Activated CD4-positive, alpha-beta memory T cell treated with anti-CD3 and anti-CD28 coated beads for 36 hours (primary cell): Measurements from ENCODE around the gene CXorf58. TPM values are rescaled to one million over a fixed set of nuclear protein-coding genes. Genes with fewer than 3 reads are reported as not detected.

Experiments used
- CTCF ChIA-PET: fragments of 350-600 bp; sonication (Branson Sonifier 250); formaldehyde crosslinking; loops from one replicate; lab custom pipeline; 2021; ENCODE audit warnings: antibody characterized with exemption, inconsistent platforms; lab: Charles Lee
- POLR2A ChIA-PET: fragments of 350-600 bp; sonication (Branson Sonifier 250); formaldehyde crosslinking; loops from one replicate; lab custom pipeline; 2021; ENCODE audit warnings: antibody characterized with exemption; lab: Charles Lee
- DNase-seq: peaks from one replicate; pipeline ENCODE4 v3.0.0-alpha.2; 2020
- H3K27ac Mint-ChIP-seq: one replicate; pipeline ENCODE4 v1.8.0; 2021; ENCODE audit warnings: mixed read lengths
- H3K27me3 Mint-ChIP-seq: one replicate; pipeline ENCODE4 v1.8.0; 2021; ENCODE audit warnings: mixed read lengths
- H3K36me3 Mint-ChIP-seq: one replicate; pipeline ENCODE4 v1.8.0; 2021; ENCODE audit warnings: mixed read lengths
- H3K4me1 Mint-ChIP-seq: one replicate; pipeline ENCODE4 v1.8.0; 2021; ENCODE audit warnings: low read depth, mixed read lengths
- H3K4me3 Mint-ChIP-seq: one replicate; pipeline ENCODE4 v1.8.0; 2021; ENCODE audit warnings: mild to moderate bottlenecking, mixed read lengths
- H3K9me3 Mint-ChIP-seq: one replicate; pipeline ENCODE4 v1.8.0; 2021; ENCODE audit warnings: mixed read lengths
- intact Hi-C: fragments of 100-400 bp; cut with micrococcal nuclease; formaldehyde crosslinking; loops from one replicate; pipeline ENCODE4 v1.15.1; 2023
- total RNA-seq, 2 experiments: library from RNA; stranded (reverse); gene quantifications; one replicate each; pipeline ENCODE4 v1.2.3, GENCODE V29; 2021

Gene CXorf58
- total RNA-seq, 2 experiments from 2014 or later, result 0.17 TPM; not detected in 1

- no peak overlapping the region for H3K27ac Mint-ChIP-seq
- CTCF ChIA-PET, result no interaction called here
Measured at GRCh38 chrX:23936180-23936579, 28.4 kb downstream of the CXorf58 start.

DNA sequence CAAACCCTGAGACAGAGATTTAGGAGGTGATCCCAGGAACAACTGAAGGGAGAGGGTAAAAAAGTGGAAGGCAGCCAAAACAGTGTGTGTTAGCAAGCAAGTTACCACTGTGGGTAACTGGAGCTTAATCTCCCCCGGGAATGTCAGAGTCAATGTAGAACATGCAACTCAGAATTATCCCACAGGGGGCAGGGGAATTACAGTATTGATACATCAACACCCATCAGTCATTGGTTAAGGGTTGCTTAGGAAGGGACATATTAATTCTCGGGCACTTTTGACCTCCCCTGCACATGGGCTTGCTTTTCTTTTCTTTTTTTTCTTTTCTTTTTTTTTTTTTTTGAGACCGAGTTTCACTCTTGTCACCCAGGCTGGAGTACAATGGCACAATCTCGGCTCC, 29.3 kb downstream of the CXorf58 start:
- no peaks in the 10 kb centered on the region for H3K36me3 Mint-ChIP-seq
- no peak for DNase-seq
- H3K4me3 Mint-ChIP-seq, result no peak overlapping the region
- intact Hi-C loops, result no loop called here
- peaks cover 5% of the 10 kb centered on the region for H3K4me1 Mint-ChIP-seq
- H3K27me3 Mint-ChIP-seq, result no peaks in the 10 kb centered on the region
- POLR2A ChIA-PET, result no interaction called here
- CTCF ChIA-PET, result no interaction called here
- no peak overlapping the region for H3K27ac Mint-ChIP-seq
- no peaks in the 10 kb centered on the region for H3K9me3 Mint-ChIP-seq

More at GRCh38 chrX:23936180-23936579, 28.4 kb downstream of the CXorf58 start:
- POLR2A ChIA-PET, result no interaction called here
- H3K9me3 Mint-ChIP-seq, result no peaks in the 10 kb centered on the region
- DNase-seq, result no peak
- H3K4me1 Mint-ChIP-seq, result peaks cover 14% of the 10 kb centered on the region
- no peaks in the 10 kb centered on the region for H3K27me3 Mint-ChIP-seq
- H3K36me3 Mint-ChIP-seq, result no peaks in the 10 kb centered on the region
- intact Hi-C loops, result no loop called here
- H3K4me3 Mint-ChIP-seq, result no peak overlapping the region

- no peak for DNase-seq
- intact Hi-C loops, result no loop called here
- Mint-ChIP-seq H3K27ac (no peak overlapping the region), H3K27me3 (no peaks in the 10 kb centered on the region), H3K36me3 (no peaks in the 10 kb centered on the region), H3K9me3 (no peaks in the 10 kb centered on the region), H3K4me3 (no peak overlapping the region), H3K4me1 (no peaks in the 10 kb centered on the region)
- ChIA-PET CTCF (interaction anchor here (1.1 kb wide), 1 partner anchor 10 kb away, joined by 3 read pairs; no protein-coding TSS in a partner anchor), POLR2A (no interaction called here)
Measured at GRCh38 chrX:23938690-23939089, 30.9 kb downstream of the CXorf58 start.

DNA sequence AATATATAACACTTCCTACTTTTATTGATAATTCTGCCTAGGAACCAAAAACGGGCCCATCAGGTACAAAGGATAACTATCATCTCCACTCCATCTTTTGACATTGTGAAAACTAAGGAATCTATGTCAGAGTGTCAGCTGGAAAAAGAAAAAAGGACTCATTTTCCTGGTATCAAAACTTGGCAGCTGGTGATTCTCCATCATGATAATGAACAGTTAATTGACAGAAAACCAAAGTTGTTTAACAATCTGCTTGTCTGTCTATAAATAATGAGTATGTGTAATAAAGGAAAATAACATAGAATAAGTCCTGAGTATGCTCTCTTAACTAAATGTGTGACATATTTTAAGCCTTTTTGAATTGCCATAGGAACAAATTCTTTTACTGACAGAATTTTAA, 31.4 kb downstream of the CXorf58 start:
- no peaks in the 10 kb centered on the region for H3K36me3 Mint-ChIP-seq
- H3K27ac Mint-ChIP-seq, result no peak overlapping the region
- no peak overlapping the region for H3K4me3 Mint-ChIP-seq
- H3K27me3 Mint-ChIP-seq, result no peaks in the 10 kb centered on the region
- intact Hi-C loops, result no loop called here
- ChIA-PET POLR2A (no interaction called here), CTCF (no interaction called here)
- no peaks in the 10 kb centered on the region for H3K4me1 Mint-ChIP-seq
- no peak for DNase-seq
- no peaks in the 10 kb centered on the region for H3K9me3 Mint-ChIP-seq

DNA sequence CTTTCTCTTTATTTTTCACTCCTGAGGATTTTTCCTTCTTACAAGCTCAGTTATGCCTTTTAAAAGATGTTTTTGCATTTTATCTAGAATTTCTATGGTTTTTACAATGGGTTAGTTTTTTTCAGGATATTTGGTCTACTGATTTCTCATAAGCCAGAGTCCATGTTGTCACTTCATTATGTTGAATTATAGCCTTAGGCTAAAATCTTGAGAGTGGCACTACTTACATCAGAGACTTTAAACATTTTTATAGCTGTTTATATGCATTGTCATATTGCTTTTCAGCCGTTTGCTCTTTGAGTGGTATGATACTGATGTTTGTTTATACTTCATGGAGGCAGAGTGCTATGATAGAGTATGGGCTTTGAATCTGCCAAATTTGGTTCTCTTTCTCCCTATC, 36.4 kb downstream of the CXorf58 start:
- Mint-ChIP-seq H3K27me3 (no peaks in the 10 kb centered on the region), H3K27ac (no peak overlapping the region), H3K36me3 (no peaks in the 10 kb centered on the region), H3K4me1 (no peaks in the 10 kb centered on the region), H3K4me3 (no peak overlapping the region), H3K9me3 (no peaks in the 10 kb centered on the region)
- no peak for DNase-seq
- ChIA-PET POLR2A (no interaction called here), CTCF (no interaction called here)
- intact Hi-C loops, result no loop called here

DNA sequence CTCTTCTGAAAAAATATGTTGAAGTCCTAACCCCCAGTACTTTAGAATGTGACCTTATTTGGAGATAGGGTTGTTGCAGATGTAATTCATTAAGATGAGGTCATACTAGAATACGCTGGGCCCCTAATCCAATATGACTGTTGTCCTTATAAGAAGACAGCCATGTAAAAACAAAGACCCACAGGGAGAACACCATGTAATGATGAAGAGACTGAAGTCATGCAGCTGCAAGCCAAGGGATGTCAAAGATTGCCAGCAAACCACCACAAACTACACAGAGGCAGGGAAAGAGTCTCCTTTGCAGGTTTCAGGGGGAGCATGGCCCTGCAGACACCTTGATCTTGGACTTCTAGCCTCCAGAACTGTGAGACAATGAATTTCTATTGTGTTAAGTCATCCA, 37.4 kb downstream of the CXorf58 start:
- Mint-ChIP-seq H3K9me3 (no peaks in the 10 kb centered on the region), H3K27me3 (no peaks in the 10 kb centered on the region), H3K36me3 (no peaks in the 10 kb centered on the region), H3K4me1 (no peaks in the 10 kb centered on the region), H3K27ac (no peak overlapping the region), H3K4me3 (no peak overlapping the region)
- ChIA-PET POLR2A (no interaction called here), CTCF (no interaction called here)
- no peak for DNase-seq
- intact Hi-C loops, result no loop called here

GRCh38 chrX:23952391-23952790, 44.6 kb downstream of the CXorf58 start:
- no peaks in the 10 kb centered on the region for H3K27me3 Mint-ChIP-seq
- no peak overlapping the region for H3K27ac Mint-ChIP-seq
- no peak for DNase-seq
- ChIA-PET POLR2A (interaction anchor here (1.0 kb wide), 2 partner anchors 102 to 171 kb away, joined by 3 to 5 read pairs; no protein-coding TSS in a partner anchor), CTCF (interaction anchor here (0.7 to 1.6 kb wide), 5 partner anchors 33 to 103 kb away, joined by 3 to 4 read pairs (median 3); no protein-coding TSS in a partner anchor)
- H3K4me1 Mint-ChIP-seq, result peaks cover 6% of the 10 kb centered on the region
- no peak overlapping the region for H3K4me3 Mint-ChIP-seq
- intact Hi-C loops, result loop anchor here (2.0 kb wide), 1 partner anchor 40 kb away; no protein-coding TSS in a partner anchor
- H3K9me3 Mint-ChIP-seq, result no peaks in the 10 kb centered on the region
- no peaks in the 10 kb centered on the region for H3K36me3 Mint-ChIP-seq

- intact Hi-C loops, result loop anchor here (1.0 to 2.0 kb wide), 3 partner anchors 40 to 72 kb away; partner anchors contain the start of gene CXorf58
- H3K27me3 Mint-ChIP-seq, result no peaks in the 10 kb centered on the region
- no peaks in the 10 kb centered on the region for H3K36me3 Mint-ChIP-seq
- peak overlapping the region; percentile 73 for H3K4me3 Mint-ChIP-seq
- H3K4me1 Mint-ChIP-seq, result peaks cover 6% of the 10 kb centered on the region
- ChIA-PET POLR2A (interaction anchor here (1.0 kb wide), 2 partner anchors 101 to 172 kb away, joined by 3 to 5 read pairs; no protein-coding TSS in a partner anchor), CTCF (interaction anchor here (0.7 to 1.6 kb wide), 6 partner anchors 32 to 102 kb away, joined by 3 to 4 read pairs (median 3); no protein-coding TSS in a partner anchor)
- peak; percentile 54 for DNase-seq
- no peaks in the 10 kb centered on the region for H3K9me3 Mint-ChIP-seq
- H3K27ac Mint-ChIP-seq, result peak overlapping the region; percentile 92
Measured at GRCh38 chrX:23952984-23953907, 45.4 kb downstream of the CXorf58 start.

GRCh38 chrX:23953908-23954269, 46.1 kb downstream of the CXorf58 start:
- Mint-ChIP-seq H3K27ac (peak overlapping the region; percentile 92), H3K4me1 (peaks cover 8% of the 10 kb centered on the region), H3K27me3 (no peaks in the 10 kb centered on the region), H3K36me3 (no peaks in the 10 kb centered on the region), H3K9me3 (no peaks in the 10 kb centered on the region), H3K4me3 (peak overlapping the region; percentile 73)
- peak; percentile 12 for DNase-seq
- POLR2A ChIA-PET, result no interaction called here
- intact Hi-C loops, result loop anchor here (1.0 to 2.0 kb wide), 3 partner anchors 39 to 71 kb away; partner anchors contain the start of gene CXorf58
- CTCF ChIA-PET, result interaction anchor here (1.0 to 1.6 kb wide), 2 partner anchors 72 to 102 kb away, joined by 3 read pairs; no protein-coding TSS in a partner anchor

GRCh38 chrX:23954396-23954795, 46.6 kb downstream of the CXorf58 start:
- Mint-ChIP-seq H3K27me3 (no peaks in the 10 kb centered on the region), H3K9me3 (no peaks in the 10 kb centered on the region), H3K36me3 (no peaks in the 10 kb centered on the region), H3K4me1 (peaks cover 8% of the 10 kb centered on the region), H3K4me3 (no peak overlapping the region), H3K27ac (no peak overlapping the region)
- DNase-seq, result no peak
- intact Hi-C loops, result no loop called here
- ChIA-PET POLR2A (no interaction called here), CTCF (no interaction called here)

DNA sequence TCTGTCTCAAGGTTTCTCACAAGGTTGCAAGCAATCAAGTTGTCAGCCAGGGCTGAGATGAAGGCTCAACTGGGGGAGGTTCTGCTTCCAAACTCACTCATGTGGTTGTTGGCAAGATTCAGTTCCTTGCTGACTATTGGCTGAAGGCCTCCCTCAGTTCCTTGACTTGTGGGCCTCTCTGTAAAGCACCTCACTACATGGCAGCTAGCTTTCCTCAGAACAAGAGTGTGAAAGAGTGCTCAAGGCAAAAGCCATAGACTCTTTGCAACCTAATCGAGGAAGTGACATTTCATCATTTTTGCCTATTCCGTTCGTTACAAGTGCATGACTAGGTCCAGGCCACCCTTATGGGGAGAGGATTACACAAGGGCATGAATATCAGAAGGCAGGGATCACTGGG, 52.0 kb downstream of the CXorf58 start:
- peak; percentile 12 for DNase-seq
- intact Hi-C loops, result no loop called here
- ChIA-PET POLR2A (no interaction called here), CTCF (no interaction called here)
- Mint-ChIP-seq H3K27me3 (no peaks in the 10 kb centered on the region), H3K27ac (peak overlapping the region; percentile 24), H3K4me1 (peaks cover 6% of the 10 kb centered on the region), H3K4me3 (no peak overlapping the region), H3K9me3 (no peaks in the 10 kb centered on the region), H3K36me3 (no peaks in the 10 kb centered on the region)

DNA sequence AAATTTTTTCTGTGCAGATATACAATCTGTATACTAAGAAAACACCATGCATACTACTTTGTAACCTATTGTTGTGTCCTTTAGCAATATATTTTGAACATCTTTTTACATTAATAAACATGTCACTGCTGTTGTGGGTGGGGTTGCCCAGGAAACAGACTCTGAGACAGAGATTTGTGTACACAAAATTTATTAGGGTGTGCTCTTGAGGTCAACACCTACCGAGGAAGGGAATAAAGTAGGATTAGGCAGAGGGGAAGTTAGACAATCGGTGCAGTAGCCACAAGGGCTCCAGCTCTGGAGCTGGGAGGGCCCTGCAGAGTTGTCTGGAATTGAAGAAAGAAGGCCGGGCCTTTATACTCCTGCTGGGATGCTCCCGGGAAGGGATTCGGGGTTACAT, 56.4 kb downstream of the CXorf58 start:
- Mint-ChIP-seq H3K27ac (no peak overlapping the region), H3K4me3 (no peak overlapping the region), H3K36me3 (no peaks in the 10 kb centered on the region), H3K4me1 (peaks cover 3% of the 10 kb centered on the region), H3K27me3 (no peaks in the 10 kb centered on the region), H3K9me3 (peaks cover 2% of the 10 kb centered on the region)
- intact Hi-C loops, result no loop called here
- POLR2A ChIA-PET, result no interaction called here
- no peak for DNase-seq
- CTCF ChIA-PET, result no interaction called here
